H9 (cell line): ENCODE data around the gene ROR1. TPM values are rescaled to one million over a fixed set of nuclear protein-coding genes. Genes with fewer than 3 reads are reported as not detected.

Source experiments
- DNase-seq: peaks from one replicate; pipeline ENCODE4 v3.0.0-alpha.2; 2017
- H2AFZ ChIP-seq: one replicate; pipeline ENCODE4 v1.6.1; 2013; ENCODE audit warnings: mild to moderate bottlenecking, low read length, control low read depth, moderate library complexity
- H2AK5ac ChIP-seq: 2 replicates; pipeline ENCODE4 v1.6.1; 2013; ENCODE audit warnings: low read length, control low read depth, mixed read lengths; ENCODE audit not compliant: insufficient read length
- H2BK120ac ChIP-seq: one replicate; pipeline ENCODE4 v1.6.1; 2013; ENCODE audit warnings: low read depth, mild to moderate bottlenecking, low read length, control low read depth, inconsistent platforms; ENCODE audit not compliant: poor library complexity, severe bottlenecking
- H2BK12ac ChIP-seq: 2 replicates; pipeline ENCODE4 v1.6.1; 2013; ENCODE audit warnings: low read length, control low read depth, mixed read lengths, low read depth; ENCODE audit not compliant: insufficient read length
- H2BK15ac ChIP-seq: 2 replicates; pipeline ENCODE4 v1.6.1; 2013; ENCODE audit warnings: low read depth, low read length, control low read depth
- H2BK20ac ChIP-seq: one replicate; pipeline ENCODE4 v1.6.1; 2013; ENCODE audit warnings: low read depth, mild to moderate bottlenecking, low read length, control low read depth, inconsistent platforms; ENCODE audit not compliant: poor library complexity, severe bottlenecking
- H2BK5ac ChIP-seq: 2 replicates; pipeline ENCODE4 v1.6.1; 2013; ENCODE audit warnings: low read length, control low read depth, mixed read lengths; ENCODE audit not compliant: insufficient read length
- H3K14ac ChIP-seq: 2 replicates; pipeline ENCODE4 v1.6.1; 2013; ENCODE audit warnings: low read length, control low read depth; ENCODE audit not compliant: insufficient read depth
- H3K18ac ChIP-seq: 2 replicates; pipeline ENCODE4 v1.6.1; 2013; ENCODE audit warnings: low read depth, mild to moderate bottlenecking, mixed read lengths, low read length, control low read depth; ENCODE audit not compliant: insufficient read length
- H3K23ac ChIP-seq: 2 replicates; pipeline ENCODE4 v1.6.1; 2013; ENCODE audit warnings: low read length, control low read depth, mixed read lengths, low read depth; ENCODE audit not compliant: insufficient read length
- H3K23me2 ChIP-seq: 2 replicates; pipeline ENCODE4 v1.6.1; 2013; ENCODE audit warnings: low read depth, mild to moderate bottlenecking, mixed read lengths, low read length, control low read depth; ENCODE audit not compliant: insufficient read length, poor library complexity, severe bottlenecking
- H3K27ac ChIP-seq: 2 replicates; pipeline ENCODE4 v1.5.1; 2013; ENCODE audit warnings: low read length, control low read depth, mixed read lengths, low read depth; ENCODE audit not compliant: insufficient read length
- H3K27me3 ChIP-seq: 2 replicates; pipeline ENCODE4 v1.6.1; 2013; ENCODE audit warnings: low read length, control low read depth, inconsistent platforms; ENCODE audit not compliant: insufficient read depth
- H3K4ac ChIP-seq: 2 replicates; pipeline ENCODE4 v1.6.1; 2013; ENCODE audit warnings: low read depth, mild to moderate bottlenecking, control low read depth, inconsistent platforms, low read length, moderate library complexity
- H3K4me1 ChIP-seq: 2 replicates; pipeline ENCODE4 v1.6.1; 2013; ENCODE audit warnings: low read length, control low read depth, inconsistent platforms; ENCODE audit not compliant: insufficient read depth
- H3K4me2 ChIP-seq: 2 replicates; pipeline ENCODE4 v1.6.1; 2013; ENCODE audit warnings: low read length, control low read depth, mixed read lengths; ENCODE audit not compliant: insufficient read length, insufficient read depth
- H3K56ac ChIP-seq: 2 replicates; pipeline ENCODE4 v1.6.1; 2013; ENCODE audit warnings: low read depth, mild to moderate bottlenecking, mixed read lengths, low read length, control low read depth; ENCODE audit not compliant: insufficient read length
- H3K79me1 ChIP-seq: 2 replicates; pipeline ENCODE4 v1.6.1; 2013; ENCODE audit warnings: low read depth, mild to moderate bottlenecking, moderate library complexity, low read length, control low read depth, inconsistent platforms; ENCODE audit not compliant: insufficient read depth, poor library complexity, severe bottlenecking
- H3K79me2 ChIP-seq: 2 replicates; pipeline ENCODE4 v1.6.1; 2013; ENCODE audit warnings: low read length, control low read depth, inconsistent platforms; ENCODE audit not compliant: insufficient read depth
- H3K9ac ChIP-seq: 2 replicates; pipeline ENCODE4 v1.6.1; 2013; ENCODE audit warnings: low read length, control low read depth, mixed read lengths; ENCODE audit not compliant: insufficient read length; ENCODE audit errors: extremely low read depth
- H3K9me3 ChIP-seq: one replicate; pipeline ENCODE4 v1.6.1; 2013; ENCODE audit warnings: low read depth, low read length, inconsistent platforms; ENCODE audit not compliant: control insufficient read depth
- H3T11ph ChIP-seq: one replicate; pipeline ENCODE4 v1.6.1; 2013; ENCODE audit warnings: mild to moderate bottlenecking, low read length, control low read depth, inconsistent platforms
- H4K20me1 ChIP-seq: one replicate; pipeline ENCODE4 v1.6.1; 2013; ENCODE audit not compliant: control insufficient read depth, insufficient read length, insufficient read depth
- H4K5ac ChIP-seq: 2 replicates; pipeline ENCODE4 v1.6.1; 2013; ENCODE audit warnings: low read depth, mild to moderate bottlenecking, mixed read lengths, low read length, control low read depth; ENCODE audit not compliant: insufficient read length
- H4K8ac ChIP-seq: replicated peaks from 2 replicates; pipeline ENCODE4 v1.6.1; 2013; ENCODE audit warnings: low read length, control low read depth, mixed read lengths, low read depth; ENCODE audit not compliant: insufficient read length
- H4K91ac ChIP-seq: 2 replicates; pipeline ENCODE4 v1.6.1; 2013; ENCODE audit warnings: low read depth, mild to moderate bottlenecking, moderate library complexity, mixed read lengths, low read length, control low read depth; ENCODE audit not compliant: insufficient read length
- H3K27ac Mint-ChIP-seq, 3 experiments: 2 replicates in 2 of 3; 3 replicates in 1 of 3; pipeline ENCODE4 v1.8.0; 2020 to 2021; ENCODE audit warnings: mixed read lengths in 3 of 3, mild to moderate bottlenecking in 1 of 3, moderate library complexity in 1 of 3
- H3K27me3 Mint-ChIP-seq: 2 replicates; pipeline ENCODE4 v1.8.0; 2021; ENCODE audit warnings: low read depth, mild to moderate bottlenecking, moderate library complexity, mixed read lengths
- H3K36me3 Mint-ChIP-seq, 3 experiments: 2 replicates in 2 of 3; 3 replicates in 1 of 3; pipeline ENCODE4 v1.8.0; 2020 to 2021; ENCODE audit warnings: low read depth in 3 of 3, mixed read lengths in 3 of 3; ENCODE audit not compliant: insufficient read depth in 1 of 3
- H3K4me1 Mint-ChIP-seq, 2 experiments: 2 replicates each; pipeline ENCODE4 v1.8.0; 2020; ENCODE audit warnings: mixed read lengths in 2 of 2
- H3K4me3 Mint-ChIP-seq, 2 experiments: 2 replicates in 1 of 2; 3 replicates in 1 of 2; pipeline ENCODE4 v1.8.0; 2020 to 2021; ENCODE audit warnings: mild to moderate bottlenecking in 2 of 2, mixed read lengths in 2 of 2, moderate library complexity in 1 of 2
- H3K9me3 Mint-ChIP-seq, 2 experiments: 2 replicates in 1 of 2; 3 replicates in 1 of 2; pipeline ENCODE4 v1.8.0; 2020; ENCODE audit warnings: mild to moderate bottlenecking in 2 of 2, mixed read lengths in 2 of 2, moderate library complexity in 1 of 2
- CTCF ChIP-seq: fragments of 200-600 bp; sonication (generic); conservative IDR thresholded peaks from 3 replicates; pipeline ENCODE4 v1.8.0; 2021; ENCODE audit warnings: antibody characterized with exemption, mild to moderate bottlenecking
- WGBS: extraction: QIAGEN DNeasy Blood & Tissue Kit; methylation state at CpG from one replicate; pipeline ENCODE4 v1.1.7; 2013; ENCODE audit warnings: missing lambda C conversion rate, low lambda C conversion rate, mixed read lengths; ENCODE audit not compliant: insufficient read length; ENCODE audit errors: extremely low coverage; 5-methylcytosine and 5-hydroxymethylcytosine counted together
- total RNA-seq: library from RNA; stranded (reverse); gene quantifications from 2 replicates; pipeline ENCODE4 v1.2.1, GENCODE V29; 2021

ROR1 gene
- total RNA-seq, 1 experiment from 2014 or later: 75.9 TPM

- H3K23me2 ChIP-seq: no peaks in the 10 kb centered on the region
- no peak overlapping the region for H3K9ac ChIP-seq
- H3K27me3 ChIP-seq: no peaks in the 10 kb centered on the region
- Mint-ChIP-seq H3K9me3 (no peaks in the 10 kb centered on the region), H3K27ac (peak overlapping the region; percentile 42 to 76 (median 69); a peak in 5 of 7 replicates), H3K4me3 (peak overlapping the region in 1 of 2 experiments; percentile 11; a peak in 1 of 5 replicates), H3K27me3 (no peaks in the 10 kb centered on the region), H3K4me1 (peaks cover 24 to 40% of the 10 kb centered on the region in 2 experiments), H3K36me3 (peaks cover 11 to 17% (median 13%) of the 10 kb centered on the region in 3 experiments; a peak in 5 of 7 replicates)
- no peak overlapping the region for H4K91ac ChIP-seq
- H3K4ac ChIP-seq: no peak overlapping the region
- DNase-seq: no peak
- no peak overlapping the region for H2BK5ac ChIP-seq
- no peak overlapping the region for H2AK5ac ChIP-seq
- no peak overlapping the region for H2BK15ac ChIP-seq
- WGBS: no CpG with 5 or more reads among the region's 2 CpGs
- H3K4me1 ChIP-seq: peaks cover 10% of the 10 kb centered on the region
- peak overlapping the region; percentile 49 for H3K18ac ChIP-seq
- no peak overlapping the region for H2BK12ac ChIP-seq
- H2BK20ac ChIP-seq: no peak overlapping the region
- no peak overlapping the region for H3K4me2 ChIP-seq
- H3K9me3 ChIP-seq: no peaks in the 10 kb centered on the region
- H3K79me2 ChIP-seq: peaks cover 3% of the 10 kb centered on the region; the same call in 1 of the 2 replicates
- no peak overlapping the region for H4K8ac ChIP-seq
- no peak overlapping the region for H3K14ac ChIP-seq
- H3K56ac ChIP-seq: no peak overlapping the region
- H3K79me1 ChIP-seq: no peaks in the 10 kb centered on the region
- no peak overlapping the region for H2AFZ ChIP-seq
- H3K27ac ChIP-seq: no peak overlapping the region
- no peak for TF ChIP-seq CTCF
- no peaks in the 10 kb centered on the region for H4K20me1 ChIP-seq
- H2BK120ac ChIP-seq: no peak overlapping the region
- no peak overlapping the region for H3T11ph ChIP-seq
- H3K23ac ChIP-seq: no peak overlapping the region
- no peak overlapping the region for H4K5ac ChIP-seq
Observed at GRCh38 chr1:64046243-64046642, 272.4 kb downstream of the ROR1 start.
